Caco-2 (cell line): ENCODE data around the gene PRDM15. TPM values are rescaled to one million over a fixed set of nuclear protein-coding genes. Genes with fewer than 3 reads are reported as not detected.
A peak's percentile ranks its signal among the peaks of the same experiment; 100 is the strongest.

Source experiments
- BruUV-seq: library from RNA; stranded (reverse); fragments of 400-500 nt; replicated peaks from 2 replicates; lab custom pipeline; 2021; lab: Mats Ljungman, UMichigan
- CTCF ChIA-PET: fragments of 300-600 bp; sonication (Branson Sonifier 250); formaldehyde crosslinking; loops from one replicate; lab custom pipeline; 2022; ENCODE audit warnings: antibody characterized with exemption; lab: Charles Lee
- POLR2A ChIA-PET: fragments of 300-600 bp; sonication (Branson Sonifier 250); formaldehyde crosslinking; loops from one replicate; lab custom pipeline; 2022; ENCODE audit warnings: antibody characterized with exemption; lab: Charles Lee
- DNase-seq, 2 experiments: peaks; one replicate each; pipeline versions ENCODE4 v3.0.0 to v3.0.0-alpha.2; 2020 to 2022
- H3K27me3 ChIP-seq: replicated peaks from 2 replicates; pipeline ENCODE4 v1.6.0; 2011; ENCODE audit warnings: low read length; ENCODE audit not compliant: control insufficient read depth, insufficient read depth
- H3K36me3 ChIP-seq: 2 replicates; pipeline ENCODE4 v1.5.1; 2011; ENCODE audit warnings: low read length; ENCODE audit not compliant: control insufficient read depth, insufficient read depth
- H3K4me1 ChIP-seq: fragments of 250-450 bp; sonication (Bioruptor Pico); 2 replicates; pipeline ENCODE4 v1.5.1; 2020; ENCODE audit warnings: mild to moderate bottlenecking
- H3K4me3 ChIP-seq: 2 replicates; pipeline ENCODE4 v1.5.1; 2011; ENCODE audit warnings: low read depth, mild to moderate bottlenecking, control low read depth, low read length
- H3K9me3 ChIP-seq: fragments of 250-450 bp; sonication (Bioruptor Pico); 2 replicates; pipeline ENCODE4 v1.5.1; 2020; ENCODE audit warnings: mild to moderate bottlenecking, moderate library complexity
- H3K27ac Mint-ChIP-seq: one replicate; pipeline ENCODE4 v1.8.0; 2022; ENCODE audit warnings: mixed read lengths; ENCODE audit not compliant: unreplicated experiment
- H3K27me3 Mint-ChIP-seq: one replicate; pipeline ENCODE4 v1.8.0; 2022; ENCODE audit warnings: mixed read lengths; ENCODE audit not compliant: insufficient read depth, unreplicated experiment
- H3K36me3 Mint-ChIP-seq: one replicate; pipeline ENCODE4 v1.8.0; 2022; ENCODE audit warnings: mild to moderate bottlenecking, mixed read lengths; ENCODE audit not compliant: insufficient read depth, unreplicated experiment
- H3K4me1 Mint-ChIP-seq: one replicate; pipeline ENCODE4 v1.8.0; 2022; ENCODE audit warnings: low read depth, mixed read lengths; ENCODE audit not compliant: unreplicated experiment
- H3K4me3 Mint-ChIP-seq: one replicate; pipeline ENCODE4 v1.8.0; 2022; ENCODE audit warnings: mild to moderate bottlenecking, moderate library complexity, mixed read lengths; ENCODE audit not compliant: unreplicated experiment
- H3K9me3 Mint-ChIP-seq: one replicate; pipeline ENCODE4 v1.8.0; 2022; ENCODE audit warnings: mixed read lengths; ENCODE audit not compliant: unreplicated experiment
- intact Hi-C: fragments of 100-400 bp; cut with micrococcal nuclease; formaldehyde crosslinking; loops from one replicate; pipeline ENCODE4 v1.10.0; 2022; ENCODE audit not compliant: unreplicated experiment
- total RNA-seq: library from RNA; stranded (reverse); gene quantifications from 2 replicates; pipeline ENCODE4 v1.2.3, GENCODE V29; 2022
- TF ChIP-seq, protein P1 (sequence below), 2 experiments: fragments of 200-600 bp in 1 of 2; IDR thresholded peaks; 1 replicate in 1 of 2; 2 replicates in 1 of 2; pipeline versions ENCODE4 v1.5.1 to v1.8.0; 2011 to 2022; ENCODE audit warnings: antibody characterized with exemption in 1 of 2, control low read depth in 1 of 2, inconsistent platforms in 1 of 2, low read depth in 1 of 2, low read length in 1 of 2, mild to moderate bottlenecking in 1 of 2, moderate library complexity in 1 of 2; ENCODE audit not compliant: insufficient read depth in 1 of 2, severe bottlenecking in 1 of 2, unreplicated experiment in 1 of 2

The PRDM15 gene
- total RNA-seq, 1 experiment from 2014 or later, result 5.6 TPM

DNA sequence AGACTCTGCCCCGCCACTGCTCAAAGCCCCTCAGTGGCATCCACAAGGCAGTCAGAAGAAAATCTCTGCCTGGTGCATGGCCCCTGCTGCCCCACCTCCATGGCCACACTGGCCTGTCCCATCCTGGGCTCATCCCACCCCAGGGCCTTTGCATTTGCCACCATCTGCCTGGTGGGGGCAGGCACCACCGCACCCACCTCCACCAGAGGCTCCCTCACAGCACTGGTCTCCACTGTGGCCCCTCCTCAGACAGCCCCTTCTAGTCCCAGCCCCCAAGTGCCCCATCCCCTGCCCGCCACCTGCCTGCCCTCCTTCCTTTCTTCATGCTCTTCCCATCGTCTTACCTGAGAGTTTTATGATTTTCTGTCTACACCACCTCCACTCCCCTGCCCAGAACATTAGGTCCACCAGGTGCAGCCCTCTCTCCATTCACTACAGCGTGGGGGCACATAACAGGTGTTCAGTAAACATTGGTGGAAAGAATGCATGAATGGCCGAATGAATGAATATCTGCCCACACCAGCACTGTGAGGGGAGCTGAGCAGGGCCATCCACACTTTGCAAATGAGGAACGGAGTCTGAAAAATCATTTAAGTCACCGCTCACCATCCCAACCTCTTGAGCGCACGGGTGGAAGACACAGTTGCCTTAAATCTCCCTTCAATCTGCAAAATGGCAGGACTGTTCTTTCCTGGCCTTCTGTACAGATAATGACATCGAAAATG, 2.1 kb downstream of the PRDM15 start:
- DNase-seq, result no peak
- ChIA-PET POLR2A (no interaction called here), CTCF (no interaction called here)

DNA sequence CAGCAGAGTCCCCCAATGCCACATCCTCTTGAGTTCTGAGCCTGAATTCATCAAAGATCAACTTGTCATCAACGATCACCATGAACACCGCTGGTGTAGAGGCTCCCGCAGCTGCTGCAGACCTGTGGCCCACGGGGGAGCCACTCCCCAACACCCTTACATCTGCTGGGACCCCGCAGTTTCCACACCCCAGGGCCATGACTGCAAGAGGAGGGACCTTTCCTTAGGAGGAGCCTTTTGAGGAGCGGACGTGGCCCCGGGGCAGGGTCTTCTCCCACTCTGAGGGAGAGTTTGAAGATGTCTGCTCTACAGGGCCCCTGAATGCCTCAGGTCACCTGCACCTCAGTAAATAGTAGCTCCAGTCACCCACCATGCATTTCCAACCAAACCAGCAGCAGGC, 2.7 kb downstream of the PRDM15 start:
- no peak overlapping the region for H3K4me3 ChIP-seq
- no TSS peak for BruUV-seq
- Mint-ChIP-seq H3K9me3 (no peaks in the 10 kb centered on the region), H3K4me1 (no peaks in the 10 kb centered on the region), H3K36me3 (peaks cover 8% of the 10 kb centered on the region), H3K4me3 (no peak overlapping the region), H3K27ac (no peak overlapping the region), H3K27me3 (no peaks in the 10 kb centered on the region)
- ChIA-PET POLR2A (no interaction called here), CTCF (interaction anchor here (1.3 kb wide), 1 partner anchor 264 kb away, joined by 3 read pairs; no protein-coding TSS in a partner anchor)
- DNase-seq, result no peak
- intact Hi-C loops, result loop anchor here (5.0 kb wide), 1 partner anchor 136 kb away; the partner anchor contains the start of gene ZBTB21
- H3K27me3 ChIP-seq, result no peaks in the 10 kb centered on the region
- H3K36me3 ChIP-seq, result peaks cover 1% of the 10 kb centered on the region; the same call in 1 of the 2 replicates
- H3K4me1 ChIP-seq, result peaks cover 9% of the 10 kb centered on the region; the same call in 1 of the 2 replicates
- no peaks in the 10 kb centered on the region for H3K9me3 ChIP-seq
- TF ChIP-seq, protein P1, sequence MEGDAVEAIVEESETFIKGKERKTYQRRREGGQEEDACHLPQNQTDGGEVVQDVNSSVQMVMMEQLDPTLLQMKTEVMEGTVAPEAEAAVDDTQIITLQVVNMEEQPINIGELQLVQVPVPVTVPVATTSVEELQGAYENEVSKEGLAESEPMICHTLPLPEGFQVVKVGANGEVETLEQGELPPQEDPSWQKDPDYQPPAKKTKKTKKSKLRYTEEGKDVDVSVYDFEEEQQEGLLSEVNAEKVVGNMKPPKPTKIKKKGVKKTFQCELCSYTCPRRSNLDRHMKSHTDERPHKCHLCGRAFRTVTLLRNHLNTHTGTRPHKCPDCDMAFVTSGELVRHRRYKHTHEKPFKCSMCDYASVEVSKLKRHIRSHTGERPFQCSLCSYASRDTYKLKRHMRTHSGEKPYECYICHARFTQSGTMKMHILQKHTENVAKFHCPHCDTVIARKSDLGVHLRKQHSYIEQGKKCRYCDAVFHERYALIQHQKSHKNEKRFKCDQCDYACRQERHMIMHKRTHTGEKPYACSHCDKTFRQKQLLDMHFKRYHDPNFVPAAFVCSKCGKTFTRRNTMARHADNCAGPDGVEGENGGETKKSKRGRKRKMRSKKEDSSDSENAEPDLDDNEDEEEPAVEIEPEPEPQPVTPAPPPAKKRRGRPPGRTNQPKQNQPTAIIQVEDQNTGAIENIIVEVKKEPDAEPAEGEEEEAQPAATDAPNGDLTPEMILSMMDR (IDR thresholded peaks at IDR 0.05; ENCODE audit: insufficient read depth in 1 of 2, low read depth in 1 of 2, low read length in 1 of 2, severe bottlenecking in 1 of 2, unreplicated experiment in 1 of 2), result no peak

More for the DNA sequence above, 2.1 kb downstream of the PRDM15 start:
- H3K36me3 ChIP-seq, result peaks cover 1% of the 10 kb centered on the region; the same call in 1 of the 2 replicates
- H3K4me3 ChIP-seq, result no peak overlapping the region
- no peaks in the 10 kb centered on the region for H3K9me3 ChIP-seq
- H3K4me1 ChIP-seq, result peaks cover 9% of the 10 kb centered on the region; the same call in 1 of the 2 replicates
- H3K9me3 Mint-ChIP-seq, result no peaks in the 10 kb centered on the region
- H3K27me3 Mint-ChIP-seq, result no peaks in the 10 kb centered on the region
- H3K4me1 Mint-ChIP-seq, result no peaks in the 10 kb centered on the region
- peak overlapping the region; percentile 83 for H3K4me3 Mint-ChIP-seq
- no peaks in the 10 kb centered on the region for H3K27me3 ChIP-seq
- no peak overlapping the region for H3K27ac Mint-ChIP-seq
- H3K36me3 Mint-ChIP-seq, result peaks cover 8% of the 10 kb centered on the region
- intact Hi-C loops, result loop anchor here (5.0 kb wide), 1 partner anchor 135 kb away; the partner anchor contains the start of gene ZBTB21
- BruUV-seq, result no TSS peak
- TF ChIP-seq, protein P1 (IDR thresholded peaks at IDR 0.05; ENCODE audit: insufficient read depth in 1 of 2, low read depth in 1 of 2, low read length in 1 of 2, severe bottlenecking in 1 of 2, unreplicated experiment in 1 of 2), result no peak

DNA sequence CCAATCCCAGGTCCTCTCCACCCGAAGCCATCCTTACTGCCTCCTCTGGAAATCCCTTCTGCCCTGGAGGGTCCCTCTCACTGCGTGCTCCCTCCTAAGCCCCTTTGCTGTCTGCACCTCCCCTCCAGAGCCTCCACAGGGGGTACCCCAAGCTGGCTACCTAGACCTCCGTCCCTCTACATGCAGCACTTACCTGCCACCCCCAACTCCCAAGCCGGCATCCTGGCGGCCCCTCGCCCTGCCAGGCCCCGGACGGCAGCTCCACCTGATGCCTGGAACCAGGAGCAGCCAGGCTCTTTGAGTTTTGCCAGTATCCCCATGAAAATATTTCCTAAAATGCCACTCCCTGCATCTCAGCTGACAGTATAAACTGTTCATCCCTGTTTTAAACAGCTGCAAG, 4.1 kb downstream of the PRDM15 start:
- Histone ChIP-seq H3K9me3 (no peaks in the 10 kb centered on the region), H3K27me3 (no peaks in the 10 kb centered on the region), H3K4me3 (no peak overlapping the region), H3K36me3 (peaks cover 1% of the 10 kb centered on the region; the same call in 1 of the 2 replicates), H3K4me1 (peaks cover 9% of the 10 kb centered on the region; the same call in 1 of the 2 replicates)
- no peak for DNase-seq
- Mint-ChIP-seq H3K36me3 (peaks cover 8% of the 10 kb centered on the region), H3K9me3 (no peaks in the 10 kb centered on the region), H3K4me1 (no peaks in the 10 kb centered on the region), H3K27ac (no peak overlapping the region), H3K4me3 (no peak overlapping the region), H3K27me3 (no peaks in the 10 kb centered on the region)
- TF ChIP-seq, protein P1 (IDR thresholded peaks at IDR 0.05; ENCODE audit: insufficient read depth in 1 of 2, low read depth in 1 of 2, low read length in 1 of 2, severe bottlenecking in 1 of 2, unreplicated experiment in 1 of 2), result no peak
- ChIA-PET POLR2A (no interaction called here), CTCF (interaction anchor here (0.6 to 1.3 kb wide), 2 partner anchors 81 to 262 kb away, joined by 3 to 5 read pairs; no protein-coding TSS in a partner anchor)
- intact Hi-C loops, result loop anchor here (5.0 kb wide), 1 partner anchor 137 kb away; the partner anchor contains the start of gene ZBTB21
- no TSS peak for BruUV-seq
